Measurements from ENCODE around the gene ATG9B.

ATG9B gene

GRCh38 chr7:151024435-151025056 is at the start of gene ATG9B:
Gene ATG9B (minus strand): TSS chr7:151024494. CDS start chr7:151024423, 71 bp downstream.
- DNase-seq = no peak

- no peak for DNase-seq
These were observed 49.7 kb upstream of the ATG9B start for GRCh38 chr7:151073990-151074389.

DNA sequence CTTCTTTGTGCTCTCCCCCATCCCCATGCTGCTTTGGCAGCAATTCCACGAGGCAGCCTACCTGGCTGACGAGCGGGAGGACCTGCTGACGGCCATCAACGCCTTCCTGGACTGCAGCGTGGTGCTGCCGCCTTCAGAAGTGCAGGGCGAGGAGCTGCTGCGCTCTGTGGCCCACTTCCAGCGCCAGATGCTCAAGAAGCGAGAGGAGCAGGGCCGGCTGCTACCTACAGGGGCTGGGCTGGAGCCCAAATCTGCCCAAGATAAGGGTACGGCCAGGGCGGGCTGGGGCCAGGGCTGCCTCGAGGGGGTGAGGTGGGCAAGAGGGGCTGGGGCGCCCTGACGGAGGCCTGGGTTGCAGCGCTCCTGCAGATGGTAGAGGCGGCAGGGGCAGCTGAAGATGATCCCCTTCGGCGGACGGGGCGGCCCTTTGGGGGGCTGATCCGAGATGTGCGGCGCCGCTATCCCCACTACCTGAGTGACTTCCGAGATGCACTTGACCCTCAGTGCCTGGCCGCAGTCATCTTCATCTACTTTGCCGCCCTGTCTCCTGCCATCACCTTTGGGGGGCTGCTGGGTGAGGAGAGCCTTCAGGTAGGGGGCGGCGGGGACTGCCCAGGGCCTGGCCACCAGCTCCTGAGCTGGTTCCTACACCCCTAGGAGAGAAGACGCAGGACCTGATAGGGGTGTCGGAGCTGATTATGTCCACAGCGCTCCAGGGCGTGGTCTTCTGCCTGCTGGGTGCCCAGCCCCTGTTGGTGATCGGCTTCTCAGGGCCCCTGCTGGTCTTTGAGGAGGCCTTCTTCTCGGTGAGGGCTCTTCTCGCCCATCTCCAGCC is 47.0 kb upstream of the ATG9B start:
- DNase-seq = no peak

GRCh38 chr7:151070574-151070960 is 46.3 kb upstream of the ATG9B start:
- no peak for DNase-seq

- DNase-seq = no peak
These were observed 45.7 kb upstream of the ATG9B start for GRCh38 chr7:151069841-151070573.

- no peak for DNase-seq
These were observed 43.9 kb upstream of the ATG9B start for GRCh38 chr7:151068069-151068773.

DNA sequence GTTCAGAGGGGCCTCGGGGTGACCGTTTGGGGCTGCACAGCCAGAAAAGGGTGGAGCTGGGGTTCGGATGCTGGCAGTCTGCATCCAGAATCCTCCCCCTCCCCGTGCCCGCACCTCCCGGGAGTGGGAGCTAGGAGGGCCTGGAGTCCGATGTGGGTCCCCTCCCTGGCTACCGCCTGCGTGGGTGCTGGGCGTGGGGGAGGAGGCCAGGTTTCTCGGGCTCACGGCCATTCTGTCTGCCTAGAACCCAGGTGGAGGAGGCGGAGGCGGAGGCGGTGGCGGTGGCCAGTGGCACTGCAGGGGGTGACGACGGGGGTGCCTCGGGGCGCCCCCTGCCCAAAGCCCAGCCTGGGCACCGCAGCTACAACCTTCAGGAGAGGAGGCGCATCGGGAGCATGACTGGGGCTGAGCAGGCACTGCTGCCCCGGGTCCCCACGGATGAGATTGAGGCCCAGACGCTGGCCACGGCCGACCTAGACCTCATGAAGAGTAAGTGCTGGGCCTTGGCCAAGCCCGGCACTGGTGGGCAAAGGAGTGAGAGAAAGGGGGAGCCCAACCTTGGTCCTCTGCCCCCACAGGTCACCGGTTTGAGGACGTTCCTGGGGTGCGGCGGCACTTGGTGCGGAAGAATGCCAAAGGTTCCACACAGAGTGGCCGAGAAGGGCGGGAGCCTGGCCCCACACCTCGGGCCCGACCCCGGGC is 42.1 kb upstream of the ATG9B start:
- DNase-seq = no peak

- no peak for DNase-seq
These were observed 41.2 kb upstream of the ATG9B start for GRCh38 chr7:151065516-151065915.

DNA sequence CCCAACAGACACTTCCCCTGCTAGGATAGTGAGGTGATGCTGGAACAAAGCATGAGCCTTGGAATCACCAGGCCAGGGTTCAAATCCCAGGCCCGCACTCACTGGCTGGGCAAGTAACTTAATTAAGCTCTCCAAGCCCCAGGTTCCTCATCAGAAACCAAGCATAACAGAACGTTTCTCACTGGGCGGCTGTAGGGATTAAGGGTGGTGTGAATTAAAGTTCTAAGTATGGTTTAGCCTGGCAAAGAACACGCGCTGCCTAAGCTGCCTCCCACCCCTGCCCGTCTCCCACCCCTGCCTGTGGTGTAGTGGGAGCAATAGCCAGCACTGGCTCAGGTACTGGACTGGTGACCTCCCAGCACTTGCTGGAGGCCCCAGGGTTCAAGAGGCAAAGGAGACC is 40.7 kb upstream of the ATG9B start:
- no peak for DNase-seq

DNA sequence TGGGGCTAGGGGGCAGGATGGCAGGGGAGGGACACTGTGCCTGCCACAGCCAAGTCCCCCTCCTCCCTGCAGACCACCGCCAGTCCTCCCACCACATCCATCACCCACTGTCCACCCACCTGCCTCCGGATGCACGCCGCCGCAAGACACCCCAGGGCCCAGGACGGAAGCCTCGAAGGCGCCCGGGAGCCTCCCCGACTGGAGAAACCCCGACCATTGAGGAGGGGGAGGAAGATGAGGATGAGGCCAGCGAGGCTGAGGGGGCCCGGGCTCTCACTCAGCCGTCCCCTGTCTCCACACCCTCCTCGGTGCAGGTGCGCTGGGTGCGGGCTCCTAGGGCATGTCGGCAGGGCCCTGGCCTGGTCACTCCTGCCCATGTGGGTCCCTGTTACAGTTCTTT is 40.2 kb upstream of the ATG9B start:
- no peak for DNase-seq

GRCh38 chr7:151063212-151063561 is 38.9 kb upstream of the ATG9B start:
- no peak for DNase-seq

DNA sequence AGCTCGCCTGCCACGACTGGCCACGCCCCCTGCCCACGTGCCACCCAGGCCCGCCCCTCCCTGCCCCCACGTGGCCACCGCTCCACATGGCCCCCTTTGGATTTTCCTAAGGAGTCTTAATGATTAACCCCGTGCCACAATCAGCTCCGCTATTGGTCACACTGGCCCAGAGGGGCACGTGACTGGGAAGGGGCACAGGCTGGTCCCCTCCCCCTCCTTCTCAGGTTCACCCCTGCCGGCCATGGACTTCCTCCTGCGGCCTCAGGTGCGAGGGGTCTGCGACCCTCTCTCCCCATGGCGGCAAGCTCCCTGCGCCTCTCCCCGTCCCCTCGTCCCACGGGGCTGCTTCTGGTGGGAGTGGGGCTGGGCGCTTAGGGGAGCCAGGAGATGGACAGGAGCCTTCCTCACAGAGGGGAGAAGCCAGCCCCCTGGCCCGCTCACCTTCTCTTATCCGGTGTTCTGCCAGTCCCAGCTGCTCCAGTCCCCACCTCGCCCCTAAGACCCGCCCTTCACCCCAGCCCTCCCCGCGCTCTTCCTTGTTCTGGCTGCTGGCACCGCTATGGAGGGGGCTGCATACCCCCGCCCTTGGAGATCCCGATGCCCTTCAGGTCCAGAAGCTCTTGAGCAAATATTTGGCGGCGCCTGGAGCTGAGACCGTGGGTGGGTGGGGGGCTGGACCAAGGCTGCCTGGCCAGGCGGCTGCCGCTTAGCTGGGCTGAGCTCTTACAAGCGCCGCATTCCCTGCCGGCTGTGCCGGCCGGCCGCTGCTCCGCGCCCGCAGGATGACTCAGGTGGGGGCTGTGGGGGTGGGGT is 38.3 kb upstream of the ATG9B start:
- DNase-seq = peak; percentile 58

GRCh38 chr7:151062111-151062398 is 37.8 kb upstream of the ATG9B start:
- no peak for DNase-seq

- no peak for DNase-seq
These were observed 37.2 kb upstream of the ATG9B start for GRCh38 chr7:151061213-151062110.

DNA sequence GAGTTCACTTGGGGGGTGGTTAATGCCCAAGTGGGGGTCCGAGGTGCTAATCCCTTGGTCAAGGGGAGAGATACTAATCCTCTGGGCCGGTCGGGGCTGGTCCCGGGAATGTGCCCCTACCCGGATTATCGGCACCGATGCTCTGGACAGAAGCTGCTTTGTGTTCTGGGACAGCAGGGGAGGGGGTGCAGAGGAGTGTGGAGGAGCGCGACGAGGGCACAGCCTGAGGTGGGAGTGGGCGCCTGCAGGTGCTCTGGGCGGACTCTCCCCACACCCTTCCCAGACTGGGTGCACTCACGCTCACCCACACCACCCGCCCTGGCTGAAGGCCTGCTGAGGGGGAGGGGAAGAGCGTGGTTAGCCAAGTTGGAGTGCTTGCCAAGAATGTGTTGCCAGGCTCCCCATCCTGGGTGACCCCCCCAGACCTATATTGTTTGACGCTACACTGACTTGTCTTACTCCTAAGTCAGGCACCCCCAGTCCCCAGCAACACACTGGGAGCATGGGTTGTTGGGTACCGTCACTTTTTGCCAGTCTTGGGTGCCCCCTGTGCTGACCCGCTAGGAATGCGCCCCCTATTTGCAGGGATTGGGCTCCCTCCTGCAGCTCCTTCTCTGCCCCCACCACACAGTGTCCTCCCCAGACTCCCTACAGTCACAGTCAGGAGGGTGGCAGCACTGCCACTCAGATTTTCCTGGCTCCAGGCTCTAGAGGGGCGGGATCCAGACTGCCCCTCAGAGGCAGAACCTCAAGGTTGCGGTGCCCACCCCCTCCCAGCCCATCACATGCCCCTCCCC is 36.3 kb upstream of the ATG9B start:
- no peak for DNase-seq

DNA sequence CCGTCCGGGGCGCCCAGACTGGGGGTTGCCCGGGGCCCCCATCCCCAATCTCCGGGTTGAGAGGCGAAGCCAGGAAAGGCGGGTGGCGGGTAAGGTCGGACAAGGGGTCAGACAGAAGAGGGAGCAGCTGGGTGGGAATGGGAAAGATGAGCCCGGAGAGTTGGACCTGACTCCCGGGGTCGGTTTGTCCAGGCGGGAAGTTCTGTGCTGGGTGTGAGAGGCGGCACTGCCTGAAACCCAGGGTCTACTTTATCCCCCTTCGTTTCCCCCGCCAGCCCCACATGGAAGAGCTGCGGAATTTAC is 35.8 kb upstream of the ATG9B start:
- no peak for DNase-seq

DNA sequence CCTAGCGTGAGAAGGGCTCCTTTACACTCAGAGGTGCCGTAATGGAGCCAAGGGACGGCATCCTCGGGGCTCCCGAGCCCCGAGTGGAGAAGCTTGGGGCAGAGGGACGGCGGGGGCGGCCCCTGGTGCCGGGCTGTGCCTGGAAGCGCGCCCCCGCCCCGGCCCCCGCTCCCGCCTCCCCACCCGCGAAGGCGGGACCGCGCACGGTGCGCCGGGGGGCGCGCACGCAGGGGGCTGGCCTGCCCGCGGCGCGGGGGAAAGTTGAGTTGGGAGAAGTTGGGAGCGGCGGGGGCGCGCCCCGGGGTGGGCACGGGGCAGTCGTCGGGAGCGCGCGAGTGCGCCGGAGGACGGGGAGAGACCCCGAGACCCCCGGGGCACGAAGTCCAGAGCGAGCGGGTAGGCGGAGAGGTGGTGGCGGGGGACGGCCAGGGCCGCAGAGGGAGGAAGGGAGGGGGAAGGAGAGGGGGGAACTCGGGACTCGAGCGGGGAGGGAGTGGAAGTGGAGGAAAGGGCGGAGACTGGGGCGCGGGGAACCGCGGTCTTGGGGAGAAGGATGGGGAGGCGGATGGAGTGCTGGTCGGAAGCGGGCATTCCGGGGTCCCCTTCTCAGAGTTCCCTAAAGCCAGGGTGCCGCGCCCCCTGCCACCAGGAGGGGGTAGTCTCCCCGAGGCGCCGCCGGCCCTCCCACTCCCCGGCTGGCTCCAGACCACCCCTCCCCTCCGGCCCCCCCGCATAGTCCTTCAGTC is 35.2 kb upstream of the ATG9B start, which contains the start of gene SLC4A2:
Gene SLC4A2 (plus strand): TSS at position 223 of the 746 bp plus-strand sequence. CDS start 2,399 bp downstream, outside the sequence.
- peak; percentile 77 for DNase-seq

GRCh38 chr7:151058781-151059366 is 34.6 kb upstream of the ATG9B start:
- DNase-seq = no peak

All from fibroblast of skin of right quadriceps (primary cell).